ENCODE measurements around the gene WASF3. TPM values are rescaled to one million over a fixed set of nuclear protein-coding genes. Genes with fewer than 3 reads are reported as not detected.
"Not testable (repeated sequence)": the region's sequence is repeated elsewhere in the genome, so short reads cannot be mapped to it uniquely, and the experiment has no call there.

WASF3 gene
- total RNA-seq, 1 donor from 2014 or later, result 9.4 TPM

GRCh38 chr13:26709461-26709860, 152.0 kb downstream of the WASF3 start:
- DNase-seq (ENCODE audit: low spot score), result no peak

DNA sequence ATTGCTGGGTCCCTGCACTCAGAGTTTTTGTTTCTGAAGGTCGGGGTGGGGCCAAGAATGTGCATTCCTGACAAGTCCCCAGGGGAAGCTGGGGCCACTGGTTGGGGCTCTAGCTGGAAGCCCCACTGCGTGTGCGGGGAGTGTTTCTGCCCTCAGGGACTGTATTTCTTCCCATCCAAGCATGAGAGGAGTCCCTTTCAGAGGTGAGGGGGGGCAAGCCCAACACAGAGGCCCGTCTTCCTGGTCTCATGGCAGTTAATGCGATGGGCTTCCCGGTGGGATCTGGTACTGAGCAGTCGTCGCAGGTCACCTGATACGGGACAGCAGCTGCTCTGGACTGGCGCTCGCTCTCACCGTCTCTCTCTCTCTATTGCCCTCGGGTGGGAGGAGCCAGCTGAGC, 152.7 kb downstream of the WASF3 start:
- no peak for DNase-seq (ENCODE audit: low spot score)

GRCh38 chr13:26711211-26711610, 153.7 kb downstream of the WASF3 start:
- DNase-seq (ENCODE audit: low spot score), result no peak

DNA sequence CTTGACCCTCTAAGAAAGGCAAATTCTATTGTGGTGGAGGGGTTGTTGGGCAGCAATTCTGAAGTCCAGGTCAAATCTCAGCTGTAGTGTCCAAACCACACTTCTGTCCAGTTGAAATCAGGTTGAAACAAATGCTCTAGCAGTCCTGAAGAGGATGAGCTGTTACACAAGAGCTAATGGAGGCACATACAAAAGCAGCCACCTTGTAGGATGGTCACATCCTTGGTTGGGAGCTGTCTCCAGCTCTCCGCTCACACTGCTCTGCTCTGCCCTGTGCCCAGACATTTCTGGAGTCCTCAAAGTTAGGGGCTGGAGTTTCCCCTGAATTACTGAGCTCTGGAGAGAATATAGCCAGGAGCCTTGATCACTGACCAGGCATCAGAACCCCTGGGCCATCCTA, 155.9 kb downstream of the WASF3 start:
- no peak for DNase-seq (ENCODE audit: low spot score)

GRCh38 chr13:26716984-26717383, 159.5 kb downstream of the WASF3 start:
- DNase-seq (ENCODE audit: low spot score), result no peak

- DNase-seq (ENCODE audit: low spot score), result no peak
Measured at GRCh38 chr13:26718146-26718545, 160.7 kb downstream of the WASF3 start.

DNA sequence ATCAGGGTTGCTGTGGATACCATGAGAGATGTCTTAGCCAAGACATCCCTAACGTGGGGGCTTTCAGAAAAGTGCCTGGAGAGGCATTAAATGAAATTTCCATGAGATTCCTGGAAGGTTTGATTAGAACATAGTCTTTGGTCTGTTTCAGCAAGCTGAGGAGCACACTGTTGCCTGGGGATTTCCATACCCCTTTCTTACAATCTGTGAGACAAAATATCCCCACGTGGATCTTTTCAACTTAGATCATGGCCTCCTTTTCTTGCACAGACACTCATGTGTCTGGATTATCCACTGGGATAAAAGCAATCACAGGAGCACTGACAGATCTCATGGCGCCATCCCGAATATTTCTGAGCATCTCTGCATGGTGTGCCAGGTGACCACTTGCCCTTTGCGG, 161.4 kb downstream of the WASF3 start:
- no peak for DNase-seq (ENCODE audit: low spot score)

GRCh38 chr13:26719356-26719945, 162.0 kb downstream of the WASF3 start:
- no peak for DNase-seq (ENCODE audit: low spot score)

GRCh38 chr13:26721251-26722121, 164.0 kb downstream of the WASF3 start:
- DNase-seq (ENCODE audit: low spot score), result no peak

DNA sequence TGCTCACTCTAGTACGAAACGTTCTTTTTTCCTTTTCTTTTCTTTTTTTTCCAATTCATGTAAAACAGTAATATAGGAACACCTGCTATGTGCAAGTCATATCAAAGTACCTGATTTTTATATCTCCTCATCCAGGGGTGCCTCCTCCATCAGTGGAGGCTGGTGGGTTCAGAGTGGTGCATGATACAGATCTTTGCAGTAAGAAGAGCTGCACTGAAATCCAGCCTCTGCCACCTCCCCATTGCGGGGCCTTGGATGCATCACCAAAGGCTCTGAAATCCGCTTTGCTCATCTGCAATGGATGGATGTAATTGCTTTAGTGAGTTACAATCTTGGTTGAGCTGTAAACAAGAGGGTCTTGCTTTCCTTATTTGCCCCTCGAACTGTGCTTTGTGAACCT, 164.8 kb downstream of the WASF3 start:
- DNase-seq (ENCODE audit: low spot score), result no peak

DNA sequence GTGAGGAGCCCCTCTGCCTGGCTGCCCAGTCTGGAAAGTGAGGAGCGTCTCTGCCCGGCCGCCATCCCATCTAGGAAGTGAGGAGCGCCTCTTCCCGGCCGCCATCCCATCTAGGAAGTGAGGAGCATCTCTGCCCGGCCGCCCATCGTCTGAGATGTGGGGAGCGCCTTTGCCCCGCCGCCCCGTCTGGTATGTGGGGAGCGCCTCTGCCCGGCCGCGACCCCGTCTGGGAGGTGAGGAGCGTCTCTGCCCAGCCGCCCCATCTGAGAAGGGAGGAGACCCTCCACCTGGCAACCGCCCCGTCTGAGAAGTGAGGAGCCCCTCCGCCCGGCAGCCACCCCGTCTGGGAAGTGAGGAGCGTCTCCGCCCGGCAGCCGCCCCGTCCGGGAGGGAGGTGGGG, 166.1 kb downstream of the WASF3 start:
- DNase-seq (ENCODE audit: low spot score), result not testable (repeated sequence)

GRCh38 chr13:26726684-26727083, 169.2 kb downstream of the WASF3 start:
- DNase-seq (ENCODE audit: low spot score), result no peak

GRCh38 chr13:26727122-26727521, 169.6 kb downstream of the WASF3 start:
- no peak for DNase-seq (ENCODE audit: low spot score)

DNA sequence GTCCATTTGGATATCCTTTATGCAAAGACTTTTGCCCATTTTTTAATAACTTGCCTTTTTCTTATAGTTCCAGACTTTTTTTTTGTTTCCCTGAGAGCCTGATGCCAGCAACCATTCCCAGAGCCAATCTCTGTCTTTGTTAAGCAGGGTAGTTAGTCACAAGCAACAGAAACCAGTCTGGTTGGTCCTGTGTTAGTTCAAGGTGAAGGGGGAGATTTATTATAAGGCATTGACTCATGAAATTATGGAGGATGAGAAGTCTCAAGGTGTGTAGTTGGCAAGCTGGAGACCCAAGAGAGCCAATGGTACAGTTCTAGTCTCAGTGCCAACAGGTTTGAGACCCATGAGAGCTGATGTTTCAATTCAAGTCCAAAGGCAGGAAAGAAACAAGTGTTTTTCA, 170.2 kb downstream of the WASF3 start:
- DNase-seq (ENCODE audit: low spot score), result no peak

- DNase-seq (ENCODE audit: low spot score), result no peak
Measured at GRCh38 chr13:26735677-26736076, 178.2 kb downstream of the WASF3 start.

Other genes starting within 250 kb of the WASF3 start
- gene GPR12, start 203.1 kb downstream of the WASF3 start, total RNA-seq (ENCODE audit: insufficient read depth, low replicate concordance), result 2.4 TPM